Measurements from ENCODE around the gene TMEM14C.

DNA sequence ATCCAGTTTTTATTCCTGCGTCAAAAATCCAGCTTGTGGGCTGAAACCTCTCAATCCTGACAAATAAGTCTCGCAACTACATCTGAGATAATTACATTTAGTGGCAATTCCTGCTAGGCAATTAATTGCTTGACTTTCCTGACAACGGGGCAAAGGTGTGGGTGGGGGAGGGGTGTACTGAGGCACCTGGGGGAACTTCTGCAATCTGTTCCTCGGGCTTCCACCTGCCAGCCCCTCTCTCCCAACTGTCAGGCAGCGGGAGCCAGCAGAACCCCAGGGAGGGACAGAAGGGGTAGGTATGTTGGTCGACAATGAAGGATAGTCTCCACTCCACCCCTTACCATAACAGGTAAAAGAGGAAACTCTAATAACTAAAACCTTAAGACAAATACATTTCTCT lies 35.3 kb upstream of the TMEM14C start:
- TF ChIP-seq EZH2 (IDR thresholded peaks at IDR 0.05; ENCODE audit: borderline replicate concordance, insufficient read depth, low read length, poor library complexity, severe bottlenecking) (no peak), EP300 (conservative IDR thresholded peaks at IDR 0.05; ENCODE audit: poor library complexity, severe bottlenecking) (no peak), RAD21 (conservative IDR thresholded peaks at IDR 0.05) (no peak), SMC3 (conservative IDR thresholded peaks at IDR 0.05; ENCODE audit: poor library complexity) (no peak), POLR2AphosphoS5 (IDR thresholded peaks at IDR 0.05) (no peak), TAF1 (IDR thresholded peaks at IDR 0.05; ENCODE audit: low read depth) (no peak), MXI1 (conservative IDR thresholded peaks at IDR 0.05; ENCODE audit: poor library complexity, severe bottlenecking) (no peak)
- TF ChIP-seq, protein P1, sequence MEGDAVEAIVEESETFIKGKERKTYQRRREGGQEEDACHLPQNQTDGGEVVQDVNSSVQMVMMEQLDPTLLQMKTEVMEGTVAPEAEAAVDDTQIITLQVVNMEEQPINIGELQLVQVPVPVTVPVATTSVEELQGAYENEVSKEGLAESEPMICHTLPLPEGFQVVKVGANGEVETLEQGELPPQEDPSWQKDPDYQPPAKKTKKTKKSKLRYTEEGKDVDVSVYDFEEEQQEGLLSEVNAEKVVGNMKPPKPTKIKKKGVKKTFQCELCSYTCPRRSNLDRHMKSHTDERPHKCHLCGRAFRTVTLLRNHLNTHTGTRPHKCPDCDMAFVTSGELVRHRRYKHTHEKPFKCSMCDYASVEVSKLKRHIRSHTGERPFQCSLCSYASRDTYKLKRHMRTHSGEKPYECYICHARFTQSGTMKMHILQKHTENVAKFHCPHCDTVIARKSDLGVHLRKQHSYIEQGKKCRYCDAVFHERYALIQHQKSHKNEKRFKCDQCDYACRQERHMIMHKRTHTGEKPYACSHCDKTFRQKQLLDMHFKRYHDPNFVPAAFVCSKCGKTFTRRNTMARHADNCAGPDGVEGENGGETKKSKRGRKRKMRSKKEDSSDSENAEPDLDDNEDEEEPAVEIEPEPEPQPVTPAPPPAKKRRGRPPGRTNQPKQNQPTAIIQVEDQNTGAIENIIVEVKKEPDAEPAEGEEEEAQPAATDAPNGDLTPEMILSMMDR (IDR thresholded peaks at IDR 0.05; ENCODE audit: poor library complexity, severe bottlenecking), result no peak
- TF ChIP-seq, protein P2, sequence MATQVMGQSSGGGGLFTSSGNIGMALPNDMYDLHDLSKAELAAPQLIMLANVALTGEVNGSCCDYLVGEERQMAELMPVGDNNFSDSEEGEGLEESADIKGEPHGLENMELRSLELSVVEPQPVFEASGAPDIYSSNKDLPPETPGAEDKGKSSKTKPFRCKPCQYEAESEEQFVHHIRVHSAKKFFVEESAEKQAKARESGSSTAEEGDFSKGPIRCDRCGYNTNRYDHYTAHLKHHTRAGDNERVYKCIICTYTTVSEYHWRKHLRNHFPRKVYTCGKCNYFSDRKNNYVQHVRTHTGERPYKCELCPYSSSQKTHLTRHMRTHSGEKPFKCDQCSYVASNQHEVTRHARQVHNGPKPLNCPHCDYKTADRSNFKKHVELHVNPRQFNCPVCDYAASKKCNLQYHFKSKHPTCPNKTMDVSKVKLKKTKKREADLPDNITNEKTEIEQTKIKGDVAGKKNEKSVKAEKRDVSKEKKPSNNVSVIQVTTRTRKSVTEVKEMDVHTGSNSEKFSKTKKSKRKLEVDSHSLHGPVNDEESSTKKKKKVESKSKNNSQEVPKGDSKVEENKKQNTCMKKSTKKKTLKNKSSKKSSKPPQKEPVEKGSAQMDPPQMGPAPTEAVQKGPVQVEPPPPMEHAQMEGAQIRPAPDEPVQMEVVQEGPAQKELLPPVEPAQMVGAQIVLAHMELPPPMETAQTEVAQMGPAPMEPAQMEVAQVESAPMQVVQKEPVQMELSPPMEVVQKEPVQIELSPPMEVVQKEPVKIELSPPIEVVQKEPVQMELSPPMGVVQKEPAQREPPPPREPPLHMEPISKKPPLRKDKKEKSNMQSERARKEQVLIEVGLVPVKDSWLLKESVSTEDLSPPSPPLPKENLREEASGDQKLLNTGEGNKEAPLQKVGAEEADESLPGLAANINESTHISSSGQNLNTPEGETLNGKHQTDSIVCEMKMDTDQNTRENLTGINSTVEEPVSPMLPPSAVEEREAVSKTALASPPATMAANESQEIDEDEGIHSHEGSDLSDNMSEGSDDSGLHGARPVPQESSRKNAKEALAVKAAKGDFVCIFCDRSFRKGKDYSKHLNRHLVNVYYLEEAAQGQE (IDR thresholded peaks at IDR 0.05; ENCODE audit: borderline replicate concordance), result no peak

Measured in neural cell (in vitro differentiated cells).